HepG2 (cell line): Measurements from ENCODE around the gene EPM2AIP1. TPM values are rescaled to one million over a fixed set of nuclear protein-coding genes. Genes with fewer than 3 reads are reported as not detected.
A peak's percentile ranks its signal among the peaks of the same experiment; 100 is the strongest.

Source experiments
- BRCA1 ChIP-seq: sonication (generic); formaldehyde crosslinking; IDR thresholded peaks from 2 replicates; pipeline ENCODE4 v1.4.0; 2020; ENCODE audit warnings: missing genetic modification reagents
- CC2D1A ChIP-seq: sonication (generic); formaldehyde crosslinking; IDR thresholded peaks from 2 replicates; pipeline ENCODE4 v1.8.1; 2023; ENCODE audit warnings: mild to moderate bottlenecking, missing genetic modification reagents
- CCAR2 ChIP-seq: fragments of 200-400 bp; formaldehyde crosslinking; optimal IDR thresholded peaks from 2 replicates; pipeline ENCODE3; 2018; ENCODE audit warnings: low read depth, mild to moderate bottlenecking, low read length, moderate library complexity
- GABPA ChIP-seq, 2 experiments: IDR thresholded peaks; 2 replicates each; pipeline ENCODE4 v1.6.1; 2011 to 2016; ENCODE audit warnings: low read depth in 2 of 2, low read length in 1 of 2, missing biosample characterization in 1 of 2, missing genetic modification characterization in 1 of 2
- HNRNPLL ChIP-seq: fragments of 200-400 bp; formaldehyde crosslinking; IDR thresholded peaks from 2 replicates; pipeline ENCODE4 v1.6.1; 2017; ENCODE audit warnings: mild to moderate bottlenecking, low read depth, low read length; ENCODE audit not compliant: poor library complexity, severe bottlenecking
- IKZF4 ChIP-seq: sonication (generic); formaldehyde crosslinking; IDR thresholded peaks from 2 replicates; pipeline ENCODE4 v1.5.1; 2020; ENCODE audit warnings: borderline replicate concordance, mild to moderate bottlenecking, low read depth, missing genetic modification reagents; ENCODE audit errors: not compliant biosample characterization
- KLF12 ChIP-seq: sonication (generic); formaldehyde crosslinking; IDR thresholded peaks from 2 replicates; pipeline ENCODE4 v1.4.0; 2020; ENCODE audit warnings: missing genetic modification reagents, borderline replicate concordance
- LRRFIP1 ChIP-seq: sonication (generic); formaldehyde crosslinking; conservative IDR thresholded peaks from 2 replicates; pipeline ENCODE4 v1.4.0; 2020; ENCODE audit warnings: missing genetic modification reagents
- MBD4 ChIP-seq: IDR thresholded peaks from 2 replicates; pipeline ENCODE4 v1.6.1; 2012; ENCODE audit warnings: low read length, inconsistent platforms, borderline replicate concordance
- MIXL1 ChIP-seq: IDR thresholded peaks from 2 replicates; pipeline ENCODE4 v1.6.1; 2016
- MXD4 ChIP-seq: IDR thresholded peaks from 2 replicates; pipeline ENCODE4 v1.6.1; 2016; ENCODE audit warnings: mild to moderate bottlenecking, missing biosample characterization, missing genetic modification reagents
- PHF21A ChIP-seq: sonication (generic); formaldehyde crosslinking; IDR thresholded peaks from 2 replicates; pipeline ENCODE4 v1.5.0; 2020; ENCODE audit warnings: mild to moderate bottlenecking, missing genetic modification reagents
- POLR2AphosphoS5 ChIP-seq: IDR thresholded peaks from 2 replicates; pipeline ENCODE4 v1.6.1; 2012; ENCODE audit warnings: low read depth, low read length
- SALL2 ChIP-seq: sonication (generic); formaldehyde crosslinking; IDR thresholded peaks from 2 replicates; pipeline ENCODE4 v1.8.1; 2023; ENCODE audit warnings: mild to moderate bottlenecking, missing genetic modification reagents, inconsistent platforms
- TBL1XR1 ChIP-seq: fragments of 150-350 bp; IDR thresholded peaks from 2 replicates; pipeline ENCODE4 v1.6.1; 2014; ENCODE audit warnings: borderline replicate concordance, low read length; ENCODE audit not compliant: partially characterized antibody
- TBX3 ChIP-seq: fragments of 450-650 bp; IDR thresholded peaks from 2 replicates; pipeline ENCODE4 v1.6.1; 2017; ENCODE audit warnings: antibody characterized with exemption, mild to moderate bottlenecking, inconsistent platforms, borderline replicate concordance
- TGIF2 ChIP-seq: IDR thresholded peaks from 2 replicates; pipeline ENCODE4 v1.6.1; 2016; ENCODE audit warnings: control low read depth, missing compliant biosample characterization
- TP53 ChIP-seq: sonication (generic); formaldehyde crosslinking; conservative IDR thresholded peaks from 2 replicates; pipeline ENCODE4 v1.4.0; 2020; ENCODE audit warnings: missing genetic modification reagents
- ZBTB3 ChIP-seq: sonication (generic); formaldehyde crosslinking; IDR thresholded peaks from 2 replicates; pipeline ENCODE4 v1.4.0; 2020; ENCODE audit warnings: low read depth, mild to moderate bottlenecking, moderate library complexity, missing genetic modification reagents, borderline replicate concordance
- ZNF263 ChIP-seq: sonication (generic); formaldehyde crosslinking; IDR thresholded peaks from 2 replicates; pipeline ENCODE4 v1.4.0; 2020; ENCODE audit warnings: missing genetic modification reagents
- ZNF441 ChIP-seq: sonication (generic); formaldehyde crosslinking; IDR thresholded peaks from 2 replicates; pipeline ENCODE4 v1.7.0; 2021; ENCODE audit warnings: missing genetic modification reagents, borderline replicate concordance
- ZNF547 ChIP-seq: sonication (generic); formaldehyde crosslinking; IDR thresholded peaks from 2 replicates; pipeline ENCODE4 v1.5.1; 2020; ENCODE audit warnings: mild to moderate bottlenecking, missing genetic modification reagents
- ZNF552 ChIP-seq: sonication (generic); formaldehyde crosslinking; IDR thresholded peaks from 2 replicates; pipeline ENCODE4 v1.9.0; 2022; ENCODE audit warnings: missing genetic modification reagents, mild to moderate bottlenecking, borderline replicate concordance
- ZNF558 ChIP-seq: sonication (generic); formaldehyde crosslinking; IDR thresholded peaks from 2 replicates; pipeline ENCODE4 v1.9.0; 2022; ENCODE audit warnings: mild to moderate bottlenecking, missing genetic modification reagents, borderline replicate concordance
- ZNF597 ChIP-seq: sonication (generic); formaldehyde crosslinking; IDR thresholded peaks from 2 replicates; pipeline ENCODE4 v1.5.0; 2020; ENCODE audit warnings: missing genetic modification reagents
- ZNF776 ChIP-seq: sonication (generic); formaldehyde crosslinking; IDR thresholded peaks from 2 replicates; pipeline ENCODE4 v1.4.0; 2020; ENCODE audit warnings: mild to moderate bottlenecking, missing genetic modification reagents
- ZNF788 ChIP-seq: sonication (generic); formaldehyde crosslinking; IDR thresholded peaks from 2 replicates; pipeline ENCODE4 v1.5.0; 2020; ENCODE audit warnings: mild to moderate bottlenecking, missing genetic modification reagents, borderline replicate concordance
- polyA plus RNA-seq, 8 experiments: library from polyadenylated mRNA; depleted of rRNA in 3 of 8; stranded (reverse) in 7 of 8; unstranded in 1 of 8; fragments of >200 nt; fragmentation: Illumina TruSeq in 4 of 8; extraction: Trizol in 4 of 8; gene quantifications; 2 replicates each; pipeline versions ENCODE4 v1.2.1 to v1.2.3, GENCODE V29; 2011 to 2016; ENCODE audit warnings: low read depth in 4 of 8, missing spikeins in 1 of 8, mixed read lengths in 1 of 8; ENCODE audit not compliant: insufficient read depth in 1 of 8
- total RNA-seq, 5 experiments: library from RNA; depleted of rRNA; stranded (reverse); fragments of >200 nt; fragmentation: Illumina TruSeq; extraction: Trizol; gene quantifications; 2 replicates each; pipeline ENCODE4 v1.2.3, GENCODE V29; 2016; ENCODE audit warnings: low read depth in 1 of 5

EPM2AIP1 gene
- total and polyA plus RNA-seq, 2 of the 13 experiments (the other 11 are each of a cell fraction or from before 2014, with no cell fraction given), result 10.7 to 23.0 TPM

- TF ChIP-seq MBD4, result no peak
- no peak; the same call in 1 of the 2 replicates for TF ChIP-seq ZNF558 (CRISPR knock-in tag)
- TF ChIP-seq SALL2 (CRISPR knock-in tag), result no peak
- no peak for TF ChIP-seq ZNF263
- TF ChIP-seq ZNF597, result no peak
- TF ChIP-seq ZNF776, result no peak
- peak; percentile 61 for TF ChIP-seq IKZF4 (CRISPR knock-in tag)
- 0 out of 2 replicates have a peak, but pooled peaks have one; percentile 27 for TF ChIP-seq ZBTB3 (CRISPR knock-in tag)
- 0 out of 2 replicates have a peak, but pooled peaks have one; percentile 12 for TF ChIP-seq ZNF547 (CRISPR knock-in tag)
- no peak for TF ChIP-seq TBX3
- TF ChIP-seq ZNF552, result no peak
- peak; percentile 46; the same call in 1 of the 2 replicates for TF ChIP-seq TP53 (CRISPR knock-in tag)
- 0 out of 2 replicates have a peak, but pooled peaks have one; percentile 44 for TF ChIP-seq BRCA1 (CRISPR knock-in tag)
- TF ChIP-seq HNRNPLL, result no peak
- no peak for TF ChIP-seq CC2D1A (CRISPR knock-in tag)
- TF ChIP-seq KLF12 (CRISPR knock-in tag), result peak; percentile 90
- TF ChIP-seq POLR2AphosphoS5, result peak; percentile 81
- TF ChIP-seq TBL1XR1, result no peak
- TF ChIP-seq MXD4 (CRISPR knock-in tag), result no peak; the same call in 1 of the 2 replicates
- peak; percentile 75 for TF ChIP-seq GABPA (IDR thresholded peaks at IDR 0.05; ENCODE audit: low read depth, low read length)
- peak; percentile 94 for TF ChIP-seq GABPA (CRISPR knock-in tag; IDR thresholded peaks at IDR 0.05; ENCODE audit: low read depth)
- peak; percentile 27; the same call in 1 of the 2 replicates for TF ChIP-seq PHF21A (CRISPR knock-in tag)
- TF ChIP-seq MIXL1 (CRISPR knock-in tag), result no peak
- TF ChIP-seq LRRFIP1 (CRISPR knock-in tag), result no peak
- peak; percentile 86; the same call in 1 of the 2 replicates for TF ChIP-seq TGIF2
- TF ChIP-seq ZNF441, result no peak
- TF ChIP-seq ZNF788 (CRISPR knock-in tag), result no peak; the same call in 1 of the 2 replicates
- no peak for TF ChIP-seq CCAR2
Measured at GRCh38 chr3:36993326-36994283, 674 bp upstream of the EPM2AIP1 start, which contains the start of gene MLH1 (continued).
